NCI-H2227 (cell line): ENCODE measurements around the gene ZNF630.
"Not testable (repeated sequence)": the region's sequence is repeated elsewhere in the genome, so short reads cannot be mapped to it uniquely, and the experiment has no call there.

Experiments
- DNase-seq: peaks from one replicate; lab custom pipeline; 2025; ENCODE audit not compliant: unreplicated experiment; lab: John Stamatoyannopoulos, UW

The ZNF630 gene

GRCh38 chrX:48071064-48071985 lies at the start of gene ZNF630:
ZNF630 (minus strand) TSS chrX:48071640; CDS start chrX:48066886, 4,754 bp downstream.
- peak; percentile 86 for DNase-seq

DNA sequence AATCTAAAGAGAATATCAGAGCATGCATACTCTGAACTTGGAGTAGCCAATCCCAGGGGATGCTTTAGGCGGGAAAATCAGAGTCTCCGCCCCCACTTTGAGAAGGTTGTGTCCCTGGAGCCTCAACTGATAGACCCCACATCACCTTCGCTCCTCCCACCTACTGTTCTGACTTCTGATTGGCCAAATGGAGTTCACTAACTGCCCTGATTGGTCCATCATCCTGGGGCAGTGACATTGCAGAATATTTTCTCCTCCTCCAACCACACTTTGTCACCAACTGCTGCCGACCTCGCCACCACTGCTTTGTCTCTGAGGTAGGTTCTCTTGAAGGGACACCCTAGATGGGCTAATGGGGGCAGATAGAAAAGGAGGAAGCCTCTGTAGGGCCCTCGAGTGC lies 36.3 kb upstream of the ZNF630 start:
- no peak for DNase-seq

GRCh38 chrX:48102874-48103374 lies 31.5 kb upstream of the ZNF630 start:
- no peak for DNase-seq

DNA sequence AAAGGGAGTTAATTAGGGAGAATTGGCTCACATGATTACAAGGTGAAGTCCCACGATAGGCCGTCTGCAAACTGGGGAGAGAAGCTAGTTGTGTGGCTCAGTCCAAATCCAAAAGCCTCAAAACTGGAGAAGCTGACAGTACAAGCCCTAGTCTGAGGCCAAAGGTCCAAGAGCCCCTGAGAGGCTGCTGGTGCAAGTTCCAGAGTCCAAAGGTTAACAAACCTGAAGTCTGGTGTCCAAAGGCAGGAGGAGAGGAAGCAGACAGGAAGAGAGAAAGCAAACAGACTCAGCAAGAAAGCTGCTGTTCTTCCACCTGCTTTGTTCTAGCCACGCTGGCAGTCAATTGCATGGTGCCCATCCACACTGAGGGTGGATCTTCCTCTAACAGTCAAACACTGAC lies 30.0 kb upstream of the ZNF630 start:
- DNase-seq, result no peak

DNA sequence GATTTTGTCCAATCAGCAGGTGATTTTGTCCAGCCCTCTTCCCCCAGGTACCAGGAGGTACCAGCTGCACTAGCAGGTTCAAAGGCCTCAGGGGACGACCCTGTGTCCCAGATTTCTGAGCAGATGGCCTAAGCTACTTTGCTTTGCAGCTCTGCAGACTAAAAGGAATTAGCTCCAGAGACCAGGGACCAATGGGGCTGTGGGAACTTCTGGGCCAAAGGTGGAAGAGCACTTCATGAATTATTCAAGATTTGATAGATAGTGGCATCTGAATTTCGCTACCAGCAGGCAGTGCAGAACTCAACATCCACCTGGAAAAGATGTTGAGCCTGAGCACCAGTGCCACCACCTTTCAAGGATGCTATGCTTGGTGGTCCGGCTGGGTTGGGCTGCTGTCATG lies 21.1 kb upstream of the ZNF630 start:
- DNase-seq, result not testable (repeated sequence)

- DNase-seq, result no peak
These were observed 18.7 kb upstream of the ZNF630 start for GRCh38 chrX:48090123-48090522.

GRCh38 chrX:48086082-48086481 lies 14.6 kb upstream of the ZNF630 start:
- no peak for DNase-seq

GRCh38 chrX:48083706-48084105 lies 12.3 kb upstream of the ZNF630 start:
- no peak for DNase-seq

DNA sequence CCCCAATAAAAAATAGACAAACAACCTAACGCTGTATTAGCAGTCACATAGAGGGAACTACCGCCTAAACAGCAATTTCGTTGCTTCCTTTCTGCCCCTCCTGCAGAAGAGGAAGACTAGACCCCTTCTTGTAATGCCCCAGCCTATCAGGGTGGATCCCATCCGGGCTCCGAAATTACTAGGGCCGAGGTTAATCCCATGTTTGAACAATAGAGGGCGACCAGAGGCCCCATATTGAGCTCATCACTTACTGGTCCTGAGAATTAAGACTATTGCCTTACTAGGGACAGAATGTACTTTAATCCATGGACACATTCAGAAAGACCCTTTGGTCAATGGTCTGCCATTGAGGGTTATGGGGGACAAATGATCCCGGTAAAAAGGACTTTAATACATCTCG lies 11.8 kb upstream of the ZNF630 start:
- DNase-seq, result peak; percentile 21

DNA sequence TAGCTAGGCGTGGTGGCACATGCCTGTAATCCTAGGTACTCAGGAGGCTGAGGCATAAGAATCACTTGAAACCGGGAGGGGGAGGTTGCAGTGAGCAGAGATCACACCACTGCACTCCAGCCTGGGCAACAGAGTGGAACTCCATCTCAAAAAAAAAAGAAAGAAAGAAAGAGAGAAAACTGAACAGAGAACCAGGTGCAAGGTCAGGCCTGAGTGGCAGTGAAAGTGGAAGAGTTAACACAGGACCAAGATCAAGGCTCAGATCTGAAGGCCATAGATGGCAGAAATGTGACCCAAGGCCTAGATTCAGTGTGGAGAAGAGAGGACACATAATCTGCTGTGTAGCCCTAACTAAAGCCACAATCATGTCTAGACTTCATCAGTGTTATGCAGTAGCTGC lies 4.9 kb upstream of the ZNF630 start:
- DNase-seq, result no peak

GRCh38 chrX:48071986-48072605 lies 656 bp upstream of the ZNF630 start:
- DNase-seq, result no peak

- no peak for DNase-seq
These were observed 3.1 kb downstream of the ZNF630 start for GRCh38 chrX:48068096-48068887.

DNA sequence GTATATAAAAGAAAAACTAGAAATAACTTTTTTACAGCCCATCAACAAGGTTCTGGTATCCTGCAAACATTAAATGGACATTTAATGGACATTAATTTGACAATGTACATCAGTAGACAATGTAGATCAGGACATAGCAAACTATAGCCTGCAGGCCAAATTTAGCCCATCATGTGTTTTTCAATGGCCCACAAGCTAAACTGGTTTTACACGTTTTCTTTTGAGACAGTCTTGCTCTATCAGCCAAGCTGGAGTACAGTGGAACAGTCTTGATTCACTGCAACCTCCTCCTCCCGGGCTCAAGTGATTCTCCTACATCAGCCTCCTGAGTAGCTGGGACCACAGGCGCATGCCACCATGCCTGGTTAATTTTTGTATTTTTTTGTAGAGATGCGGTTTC lies 7.2 kb downstream of the ZNF630 start:
- DNase-seq, result no peak

DNA sequence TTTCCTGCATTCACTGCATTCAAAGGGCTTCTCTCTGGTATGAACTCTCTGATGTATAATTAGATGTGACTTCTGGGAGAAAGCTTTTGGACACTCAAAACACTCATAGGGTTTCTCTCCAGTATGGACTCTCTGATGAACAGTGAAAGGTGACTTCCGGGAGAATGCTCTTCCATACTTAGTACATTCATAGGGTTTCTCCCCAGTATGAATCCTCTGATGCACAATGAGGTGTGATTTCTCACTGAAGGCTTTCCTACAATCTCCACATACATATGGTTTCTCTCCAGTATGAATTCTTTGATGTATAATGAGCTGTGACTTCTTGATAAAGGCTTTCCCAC lies 12.2 kb downstream of the ZNF630 start:
- no peak for DNase-seq

DNA sequence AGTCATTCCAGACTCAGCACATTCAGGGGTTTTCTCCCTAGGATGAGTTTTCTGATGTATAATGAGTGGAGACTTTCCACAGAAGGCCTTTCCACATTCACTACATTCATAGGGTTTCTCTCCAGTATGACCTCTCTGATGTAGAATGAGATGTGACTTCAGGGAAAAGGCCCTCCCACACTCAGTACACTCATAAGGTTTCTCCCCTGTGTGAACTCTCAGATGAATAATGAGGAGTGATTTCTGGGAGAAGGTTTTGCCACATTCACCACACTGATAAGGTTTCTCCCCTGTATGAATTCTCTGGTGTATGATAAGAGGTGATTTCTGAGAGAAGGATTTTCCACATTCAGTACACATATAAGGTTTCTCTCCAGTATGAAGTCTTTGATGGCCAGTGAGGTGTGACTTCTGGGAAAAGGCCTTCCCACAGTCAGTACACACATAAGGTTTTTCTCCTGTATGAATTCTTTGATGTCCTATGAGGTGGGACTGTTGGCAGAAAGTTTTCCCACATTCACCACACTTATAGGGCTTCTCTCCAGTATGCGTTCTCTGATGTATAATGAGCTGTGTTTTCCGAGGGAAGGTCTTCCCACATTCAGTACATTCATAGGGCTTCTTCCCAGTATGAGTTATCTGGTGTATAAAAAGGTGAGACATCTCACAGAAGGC lies 12.7 kb downstream of the ZNF630 start:
- DNase-seq, result no peak

DNA sequence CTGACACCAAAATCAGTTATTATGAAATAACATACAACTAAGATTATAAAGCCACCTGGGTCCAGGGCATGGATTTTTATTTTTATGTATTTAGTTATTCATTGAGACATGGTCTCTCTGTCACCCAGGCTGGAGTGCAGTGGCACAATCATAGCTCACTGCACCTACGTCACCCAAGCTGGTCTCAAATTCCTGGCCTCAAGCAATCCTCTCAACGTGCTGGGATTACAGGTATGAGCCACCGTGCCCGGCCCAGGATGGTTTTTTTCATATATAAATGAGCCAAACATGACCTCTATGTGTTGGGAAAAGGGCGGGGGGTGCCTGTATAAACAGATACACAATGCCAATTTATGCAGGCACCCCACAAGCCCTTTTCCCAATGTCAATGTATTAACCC lies 24.6 kb downstream of the ZNF630 start:
- no peak for DNase-seq

GRCh38 chrX:48045410-48046311 lies 25.8 kb downstream of the ZNF630 start:
- DNase-seq, result no peak

- DNase-seq, result no peak
These were observed 28.4 kb downstream of the ZNF630 start for GRCh38 chrX:48043056-48043455.

DNA sequence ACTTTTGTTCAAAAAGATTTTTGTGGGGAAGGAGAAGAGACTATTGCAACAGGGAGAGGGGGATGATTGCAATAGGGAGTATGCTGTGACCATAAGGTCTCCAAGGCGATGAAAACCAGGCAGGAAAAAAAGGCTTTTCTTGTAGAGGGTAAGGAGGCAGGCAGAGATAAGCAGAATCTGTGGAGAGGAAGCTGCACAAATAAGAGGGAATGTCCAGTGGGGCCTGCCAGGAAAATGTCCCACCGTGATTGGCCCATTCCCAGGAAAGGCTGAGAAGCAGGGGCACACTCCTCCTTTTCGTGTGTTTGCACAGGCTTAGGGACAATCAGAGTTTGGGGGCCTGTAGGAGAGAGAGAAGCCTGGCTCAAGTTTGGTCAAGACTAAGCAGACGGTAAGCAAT lies 35.5 kb downstream of the ZNF630 start:
- no peak for DNase-seq

DNA sequence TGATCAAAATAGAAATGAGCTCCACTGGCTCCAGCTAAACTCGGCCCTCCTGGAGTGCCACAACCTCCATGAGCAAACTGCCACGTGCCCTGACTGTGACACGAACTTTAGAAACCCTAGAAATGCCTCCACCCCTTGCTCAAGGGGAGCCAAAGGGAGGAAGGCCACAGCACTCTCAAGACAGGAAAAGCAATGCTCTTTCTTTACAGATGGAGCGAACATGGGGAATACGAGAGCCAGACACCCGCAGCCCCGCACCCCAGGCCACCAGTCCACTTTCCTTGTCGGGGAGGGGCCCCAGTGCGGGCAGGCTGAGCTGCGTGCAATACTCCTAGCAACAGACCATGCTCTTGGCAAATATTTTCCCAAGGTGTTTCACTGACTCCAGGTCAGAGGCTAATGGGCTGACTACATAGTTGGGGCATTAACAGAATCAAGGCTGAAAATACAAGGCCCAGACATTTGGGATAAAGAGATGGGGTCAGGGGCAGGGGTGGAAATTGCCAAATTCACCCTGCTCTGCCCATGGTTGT lies 40.7 kb downstream of the ZNF630 start:
- not testable (repeated sequence) for DNase-seq
